RWPE2 (cell line): ENCODE measurements around the gene ATP6V1B1.

Experiments
- ATAC-seq: fragments of 200-7000 bp; cut with Tn5 transposase; 3 replicates; pipeline ENCODE4 v1.9.1; 2021; ENCODE audit warnings: low read depth
- DNase-seq: peaks from one replicate; pipeline ENCODE4 v3.0.0-alpha.2; 2020; ENCODE audit warnings: low spot score
- H3K27ac ChIP-seq: fragments of 450-650 bp; 2 replicates; pipeline ENCODE4 v1.5.1; 2017; ENCODE audit warnings: mild to moderate bottlenecking; ENCODE audit not compliant: poor library complexity, severe bottlenecking
- H3K27me3 ChIP-seq: fragments of 250-450 bp; sonication (Bioruptor Pico); 2 replicates; pipeline ENCODE4 v1.5.1; 2021; ENCODE audit warnings: mild to moderate bottlenecking, moderate library complexity; ENCODE audit not compliant: insufficient read depth, poor library complexity, severe bottlenecking
- H3K36me3 ChIP-seq: fragments of 250-450 bp; sonication (Bioruptor Pico); 2 replicates; pipeline ENCODE4 v1.5.1; 2020; ENCODE audit warnings: low read depth, mild to moderate bottlenecking, moderate library complexity
- H3K4me1 ChIP-seq: fragments of 250-450 bp; sonication (Bioruptor Pico); 2 replicates; pipeline ENCODE4 v1.5.1; 2021; ENCODE audit warnings: mild to moderate bottlenecking, moderate library complexity; ENCODE audit not compliant: insufficient read depth, poor library complexity, severe bottlenecking
- H3K4me3 ChIP-seq: fragments of 250-450 bp; sonication (Bioruptor Pico); 2 replicates; pipeline ENCODE4 v1.5.1; 2021; ENCODE audit warnings: mild to moderate bottlenecking, moderate library complexity; ENCODE audit not compliant: severe bottlenecking
- H3K9me3 ChIP-seq: fragments of 250-450 bp; sonication (Bioruptor Pico); 2 replicates; pipeline ENCODE4 v1.5.1; 2021; ENCODE audit warnings: mild to moderate bottlenecking, moderate library complexity; ENCODE audit not compliant: severe bottlenecking
- CTCF ChIP-seq: fragments of 450-650 bp; IDR thresholded peaks from one replicate; pipeline ENCODE4 v1.5.1; 2017; ENCODE audit warnings: mild to moderate bottlenecking, moderate library complexity; ENCODE audit not compliant: poor library complexity, severe bottlenecking

ATP6V1B1 gene

GRCh38 chr2:70944111-70944690 lies 8.5 kb downstream of the ATP6V1B1 start:
- no peak overlapping the region for H3K4me3 ChIP-seq
- no peaks in the 10 kb centered on the region for H3K27me3 ChIP-seq
- H3K4me1 ChIP-seq: no peaks in the 10 kb centered on the region
- no peak overlapping the region for H3K27ac ChIP-seq
- no peak for DNase-seq
- no peaks in the 10 kb centered on the region for H3K9me3 ChIP-seq
- no peak for TF ChIP-seq CTCF
- no peaks in the 10 kb centered on the region for H3K36me3 ChIP-seq
- no peak for ATAC-seq

DNA sequence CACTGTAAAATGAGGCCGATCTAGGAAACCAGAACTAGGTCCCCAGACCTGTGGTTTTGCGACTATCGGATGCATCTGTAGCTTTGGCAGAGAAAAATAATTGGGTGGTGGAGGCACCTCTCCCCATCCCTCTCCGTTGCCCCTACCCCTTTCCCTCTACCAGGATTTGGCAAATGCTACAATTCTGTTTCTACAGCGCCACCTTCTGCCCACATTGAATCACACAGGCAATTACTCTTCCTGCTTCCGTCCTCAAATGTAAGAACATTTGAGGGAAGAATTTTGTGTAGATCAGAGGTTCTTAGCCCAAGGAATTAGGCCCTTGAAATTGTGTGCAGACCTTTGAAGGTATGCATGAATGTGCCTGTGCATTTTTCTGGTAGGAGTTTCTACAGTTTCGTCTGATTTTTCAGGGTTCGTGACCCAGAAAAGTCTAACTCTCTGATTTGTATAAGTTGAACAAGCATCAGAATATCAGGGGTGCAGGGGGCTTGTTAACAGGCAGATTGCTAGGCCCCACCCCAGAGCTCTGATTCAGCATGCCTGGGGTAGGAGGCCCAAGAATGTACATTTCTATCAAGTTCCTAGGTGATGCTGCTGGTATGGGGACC lies 11.2 kb downstream of the ATP6V1B1 start:
- peak; percentile 69 for TF ChIP-seq CTCF
- Histone ChIP-seq H3K9me3 (no peaks in the 10 kb centered on the region), H3K4me3 (no peak overlapping the region), H3K27ac (no peak overlapping the region), H3K4me1 (no peaks in the 10 kb centered on the region), H3K27me3 (no peaks in the 10 kb centered on the region), H3K36me3 (no peaks in the 10 kb centered on the region)
- ATAC-seq (no peak), DNase-seq (no peak)

DNA sequence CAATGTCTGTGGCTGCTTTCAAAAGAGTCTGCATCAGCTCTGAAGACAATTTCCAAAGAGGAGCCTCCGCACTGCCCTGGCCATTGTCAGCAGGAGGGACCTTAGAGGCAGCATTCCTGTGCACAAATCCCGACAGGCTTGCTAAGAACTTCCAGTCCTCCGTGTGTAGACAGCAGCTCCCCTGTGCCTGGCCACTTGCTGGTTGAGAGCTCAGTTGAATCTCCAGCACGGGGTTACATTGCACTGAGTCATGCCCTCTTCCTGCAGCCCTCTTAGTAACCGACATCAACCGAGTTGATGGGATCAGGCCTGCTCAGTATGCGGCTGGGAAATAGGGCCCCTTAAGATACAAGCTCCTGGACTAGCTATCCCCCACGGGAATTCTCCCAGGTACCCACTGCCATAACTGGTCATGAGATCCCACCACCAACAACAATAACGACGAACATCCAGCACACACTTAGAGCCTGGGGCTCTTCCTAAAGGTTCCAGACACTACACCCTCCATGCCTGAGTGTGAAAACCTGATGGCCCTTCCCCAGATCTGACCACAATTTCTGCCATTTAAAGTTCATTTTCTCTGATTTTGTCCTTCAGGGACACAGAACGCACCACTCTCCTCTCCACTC lies 12.0 kb downstream of the ATP6V1B1 start:
- TF ChIP-seq CTCF: no peak
- Histone ChIP-seq H3K36me3 (no peaks in the 10 kb centered on the region), H3K4me3 (no peak overlapping the region), H3K4me1 (no peaks in the 10 kb centered on the region), H3K27ac (no peak overlapping the region), H3K27me3 (peaks cover 3% of the 10 kb centered on the region), H3K9me3 (no peaks in the 10 kb centered on the region)
- ATAC-seq (peak; percentile 65), DNase-seq (no peak)

- H3K4me3 ChIP-seq: no peak overlapping the region
- peak; percentile 91 for ATAC-seq
- H3K36me3 ChIP-seq: no peaks in the 10 kb centered on the region
- no peaks in the 10 kb centered on the region for H3K9me3 ChIP-seq
- H3K27ac ChIP-seq: no peak overlapping the region
- H3K4me1 ChIP-seq: no peaks in the 10 kb centered on the region
- TF ChIP-seq CTCF: peak; percentile 91
- H3K27me3 ChIP-seq: peaks cover 11% of the 10 kb centered on the region
- no peak for DNase-seq
Measured at GRCh38 chr2:70948337-70949003, 12.8 kb downstream of the ATP6V1B1 start.
